HG02884 (cell line): ENCODE data around the gene TCP11X1.
"Not testable (repeated sequence)": the region's sequence is repeated elsewhere in the genome, so short reads cannot be mapped to it uniquely, and the experiment has no call there.

Experiments used
- ATAC-seq: cut with Tn5 transposase; IDR thresholded peaks from one replicate; pipeline ENCODE4 v1.9.1; 2021; ENCODE audit warnings: mild to moderate bottlenecking, moderate library complexity; ENCODE audit not compliant: unreplicated experiment

TCP11X1 gene

DNA sequence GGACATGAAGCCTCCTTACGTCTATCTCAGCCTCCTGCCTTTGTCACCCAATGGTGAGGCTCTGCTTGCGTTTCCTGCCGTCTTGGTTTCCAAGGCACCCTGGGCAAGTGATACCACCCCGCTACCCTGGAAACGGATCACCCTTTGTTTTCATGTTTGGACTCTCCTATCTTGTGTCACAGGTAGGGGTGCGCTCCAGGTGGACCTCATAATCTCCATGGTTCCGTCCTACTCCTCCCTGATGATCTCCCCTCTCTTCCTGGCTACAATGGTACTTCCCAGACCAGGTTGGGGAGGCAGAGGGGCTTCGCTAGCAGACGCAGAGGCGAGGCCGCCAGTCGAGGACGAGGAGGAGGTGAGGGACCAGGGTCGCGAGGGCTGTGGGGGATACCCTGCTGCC, at the start of gene TCP11X1:
TCP11X1 (plus strand) TSS at position 316 of the 400 bp plus-strand sequence.
- not testable (repeated sequence) for ATAC-seq

- no peak for ATAC-seq
Measured at GRCh38 chrX:102185967-102186720, 29.0 kb upstream of the TCP11X1 start.

- ATAC-seq, result not testable (repeated sequence)
Measured at GRCh38 chrX:102207940-102208339, 7.2 kb upstream of the TCP11X1 start.

DNA sequence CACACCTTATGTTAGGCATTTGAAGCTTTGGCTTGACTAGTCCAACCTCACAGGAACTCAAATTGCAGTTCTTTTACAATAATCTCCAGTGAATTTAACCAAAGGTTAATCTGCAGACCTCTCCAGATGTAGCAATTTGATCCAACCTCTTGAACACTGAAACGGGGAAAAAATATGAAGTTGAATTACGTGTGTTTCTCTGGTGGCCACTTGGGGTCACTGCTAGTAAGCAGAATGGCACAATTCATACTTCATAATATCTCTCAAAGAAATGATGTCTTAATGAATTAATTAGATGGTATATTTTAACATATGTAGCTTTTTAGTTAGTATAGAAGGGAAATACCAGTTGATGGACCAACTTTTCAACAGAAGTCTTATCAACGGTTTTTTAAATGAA, 1.4 kb downstream of the TCP11X1 start:
- not testable (repeated sequence) for ATAC-seq

GRCh38 chrX:102235678-102236077, 20.6 kb downstream of the TCP11X1 start:
- ATAC-seq, result not testable (repeated sequence)

DNA sequence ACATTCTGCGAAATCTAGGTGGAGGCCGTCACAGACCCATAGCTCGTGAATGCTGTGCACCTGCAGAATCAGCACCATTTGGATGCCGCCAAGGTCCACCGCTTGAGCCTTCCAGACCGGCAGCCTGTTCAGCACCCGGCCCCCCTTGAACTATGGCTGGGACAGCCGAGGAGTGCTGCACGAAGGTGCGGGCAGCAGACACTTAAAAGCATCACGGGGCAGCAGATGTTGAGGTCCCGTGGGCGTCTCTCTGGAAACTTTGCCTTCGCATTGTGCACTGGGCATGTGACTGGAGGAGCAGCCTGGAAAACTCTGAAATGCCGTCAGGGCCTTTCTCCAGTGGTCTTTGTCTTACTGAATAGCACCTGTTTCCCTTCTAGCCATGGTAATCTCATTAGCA, 25.2 kb downstream of the TCP11X1 start:
- ATAC-seq, result not testable (repeated sequence)

GRCh38 chrX:102246893-102247292, 31.8 kb downstream of the TCP11X1 start, which contains the start of gene NXF2:
NXF2 (plus strand) TSS chrX:102247167; CDS start chrX:102307079, 59,912 bp downstream.
- not testable (repeated sequence) for ATAC-seq

DNA sequence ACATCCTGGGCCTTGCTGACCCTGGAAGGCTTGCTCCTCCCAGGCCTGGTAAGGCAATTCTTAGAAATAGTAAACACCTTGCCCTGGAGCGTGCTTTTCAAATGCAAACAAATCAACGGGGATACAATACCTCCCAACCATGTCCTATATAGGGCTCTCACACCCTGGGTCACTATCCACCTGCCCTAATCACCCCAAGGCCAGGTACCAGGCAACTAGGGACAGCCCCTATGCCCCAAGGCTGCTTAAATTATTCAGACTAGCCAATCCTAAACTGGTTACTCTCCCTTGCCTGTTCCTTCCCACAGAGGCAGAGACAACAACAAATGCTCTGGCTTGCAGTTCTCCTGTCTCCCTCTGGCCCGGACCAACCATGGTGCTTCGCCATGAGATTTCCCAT, 57.1 kb downstream of the TCP11X1 start:
- not testable (repeated sequence) for ATAC-seq
